GM12878 (cell line): Measurements from ENCODE around the gene ALG8. TPM values are rescaled to one million over a fixed set of nuclear protein-coding genes. Genes with fewer than 3 reads are reported as not detected.

Source experiments
- ATAC-seq: fragments of 200-7000 bp; cut with Tn5 transposase; 3 replicates; pipeline ENCODE4 v1.9.1; 2020; ENCODE audit warnings: mild to moderate bottlenecking, moderate library complexity
- BruUV-seq: library from RNA; stranded (reverse); fragments of 400-500 nt; replicated peaks from 2 replicates; lab custom pipeline; 2021; lab: Mats Ljungman, UMichigan
- CTCF ChIA-PET: fragments of 300-600 bp; sonication (Branson Sonifier 250); formaldehyde crosslinking; extraction: SDS; loops from one replicate; lab custom pipeline; 2021; ENCODE audit warnings: inconsistent platforms; lab: Yijun Ruan, JAX
- POLR2A ChIA-PET: fragments of 350-600 bp; formaldehyde crosslinking; extraction: SDS; loops from one replicate; lab custom pipeline; 2021; ENCODE audit warnings: inconsistent platforms; lab: Charles Lee
- RAD21 ChIA-PET: fragments of 300-600 bp; sonication (Branson Sonifier 250); formaldehyde crosslinking; loops from one replicate; lab custom pipeline; 2023; ENCODE audit warnings: antibody characterized with exemption; ENCODE audit not compliant: unreplicated experiment; lab: Charles Lee
- SMC1A ChIA-PET: fragments of 300-600 bp; sonication (Branson Sonifier 250); formaldehyde crosslinking; loops from one replicate; lab custom pipeline; 2023; ENCODE audit not compliant: unreplicated experiment, uncharacterized antibody; lab: Charles Lee
- DNase-seq: peaks from one replicate; pipeline ENCODE4 v3.0.0-alpha.2; 2011; ENCODE audit warnings: low read depth, low spot score
- FAIRE-seq: peaks from 3 replicates; lab custom pipeline; 2011; peaks lifted over from hg19 to GRCh38; lab: Jason Lieb, UNC
- H2AFZ ChIP-seq: 2 replicates; pipeline ENCODE4 v1.6.0; 2011; ENCODE audit warnings: low read depth, low read length, control low read depth; ENCODE audit not compliant: control insufficient read depth
- H3K27ac ChIP-seq: 2 replicates; pipeline ENCODE4 v1.5.1; 2011; ENCODE audit warnings: control low read depth; ENCODE audit not compliant: control insufficient read depth, insufficient read depth
- H3K27me3 ChIP-seq, 2 experiments: replicated peaks in 1 of 2; 2 replicates each; pipeline versions ENCODE4 v1.6.0 to v1.6.1; 2011; ENCODE audit warnings: low read length in 1 of 2; ENCODE audit not compliant: control insufficient read depth in 2 of 2, insufficient read depth in 2 of 2
- H3K36me3 ChIP-seq, 2 experiments: 2 replicates each; pipeline ENCODE4 v1.5.1; 2011; ENCODE audit warnings: low read length in 1 of 2; ENCODE audit not compliant: control insufficient read depth in 2 of 2, insufficient read depth in 2 of 2
- H3K4me1 ChIP-seq: 2 replicates; pipeline ENCODE4 v1.6.1; 2011; ENCODE audit warnings: mild to moderate bottlenecking, low read length, moderate library complexity, mixed read lengths; ENCODE audit not compliant: control insufficient read depth, insufficient read depth
- H3K4me2 ChIP-seq: 2 replicates; pipeline ENCODE4 v1.6.0; 2011; ENCODE audit warnings: control low read depth; ENCODE audit not compliant: control insufficient read depth, insufficient read depth
- H3K4me3 ChIP-seq: fragments of 200-600 bp; sonication (generic); 2 replicates; pipeline ENCODE4 v1.5.1; 2016
- H3K79me2 ChIP-seq: 2 replicates; pipeline ENCODE4 v1.6.0; 2011; ENCODE audit warnings: low read length; ENCODE audit not compliant: control insufficient read depth, insufficient read depth
- H3K9ac ChIP-seq: 2 replicates; pipeline ENCODE4 v1.8.0; 2011; ENCODE audit warnings: low read length, control low read depth, mixed read lengths; ENCODE audit not compliant: control insufficient read depth, insufficient read depth
- H3K9me3 ChIP-seq: replicated peaks from 3 replicates; pipeline ENCODE4 v1.5.1; 2011; ENCODE audit warnings: mild to moderate bottlenecking, low read length; ENCODE audit not compliant: control insufficient read depth, insufficient read depth
- H4K20me1 ChIP-seq: 2 replicates; pipeline ENCODE4 v1.6.0; 2011; ENCODE audit not compliant: control insufficient read depth, insufficient read depth
- BMI1 ChIP-seq: fragments of 450-650 bp; IDR thresholded peaks from 2 replicates; pipeline ENCODE4 v1.6.1; 2016; ENCODE audit warnings: mild to moderate bottlenecking, moderate library complexity, borderline replicate concordance
- CHD1 ChIP-seq: IDR thresholded peaks from 2 replicates; pipeline ENCODE4 v1.6.1; 2012; ENCODE audit warnings: low read depth, low read length, improper control_type of control experiment
- EED ChIP-seq: sonication (generic); IDR thresholded peaks from 2 replicates; pipeline ENCODE4 v1.6.1; 2016; ENCODE audit warnings: antibody characterized with exemption, low read depth
- EZH2 ChIP-seq: IDR thresholded peaks from 2 replicates; pipeline ENCODE4 v1.6.1; 2012; ENCODE audit warnings: low read depth, mild to moderate bottlenecking, control low read depth, inconsistent platforms, low read length, borderline replicate concordance; ENCODE audit not compliant: control insufficient read depth
- FOXK2 ChIP-seq: fragments of 450-650 bp; IDR thresholded peaks from 2 replicates; pipeline ENCODE4 v1.6.1; 2017; ENCODE audit warnings: mild to moderate bottlenecking, moderate library complexity
- IRF3 ChIP-seq: fragments of 450-650 bp; IDR thresholded peaks from 2 replicates; pipeline ENCODE4 v1.6.1; 2014; ENCODE audit warnings: mild to moderate bottlenecking
- IRF4 ChIP-seq: IDR thresholded peaks from 2 replicates; pipeline ENCODE4 v1.6.1; 2011; ENCODE audit warnings: low read depth, low read length
- LARP7 ChIP-seq: fragments of 450-650 bp; IDR thresholded peaks from 2 replicates; pipeline ENCODE4 v1.6.1; 2017; ENCODE audit warnings: mild to moderate bottlenecking
- MEF2A ChIP-seq: IDR thresholded peaks from 2 replicates; pipeline ENCODE4 v1.6.1; 2011; ENCODE audit warnings: low read depth, mild to moderate bottlenecking, low read length, moderate library complexity; ENCODE audit not compliant: insufficient read depth
- NFYA ChIP-seq: IDR thresholded peaks from 2 replicates; pipeline ENCODE4 v1.6.1; 2011; ENCODE audit warnings: low read depth, mild to moderate bottlenecking, low read length, improper control_type of control experiment, borderline replicate concordance
- NR2C1 ChIP-seq: fragments of 450-650 bp; IDR thresholded peaks from 2 replicates; pipeline ENCODE4 v1.6.1; 2017; ENCODE audit warnings: antibody characterized with exemption, mild to moderate bottlenecking, moderate library complexity
- RBBP5 ChIP-seq: fragments of 200-600 bp; sonication (generic); conservative IDR thresholded peaks from 2 replicates; pipeline ENCODE4 v1.6.1; 2016
- RCOR1 ChIP-seq: conservative IDR thresholded peaks from 2 replicates; pipeline ENCODE4 v1.6.1; 2012; ENCODE audit warnings: low read depth, low read length, improper control_type of control experiment
- SMARCA5 ChIP-seq: fragments of 450-650 bp; IDR thresholded peaks from 2 replicates; pipeline ENCODE4 v1.6.1; 2017; ENCODE audit warnings: mild to moderate bottlenecking
- SUPT20H ChIP-seq: IDR thresholded peaks from 2 replicates; pipeline ENCODE4 v1.6.1; 2011; ENCODE audit warnings: low read depth, mild to moderate bottlenecking, low read length, moderate library complexity, borderline replicate concordance; ENCODE audit not compliant: control insufficient read depth
- TARDBP ChIP-seq: IDR thresholded peaks from 2 replicates; pipeline ENCODE4 v1.6.1; 2016; ENCODE audit warnings: borderline replicate concordance
- WRNIP1 ChIP-seq: IDR thresholded peaks from 2 replicates; pipeline ENCODE4 v1.6.1; 2011; ENCODE audit warnings: low read depth, low read length, improper control_type of control experiment, borderline replicate concordance
- WGBS: methylation state at CpG from one replicate; pipeline ENCODE4 v1.1.6; 2016; ENCODE audit warnings: low lambda C conversion rate; ENCODE audit not compliant: insufficient replicate concordance, insufficient coverage; ENCODE audit errors: missing lambda C conversion rate; 5-methylcytosine and 5-hydroxymethylcytosine counted together
- in situ Hi-C: fragments of 300-500 bp; cut with MboI; formaldehyde crosslinking; loops from 9 replicates; pipeline ENCODE4 v1.14.3; 2018; ENCODE audit warnings: mixed read lengths
- intact Hi-C: fragments of 100-400 bp; cut with micrococcal nuclease; formaldehyde crosslinking; loops from one replicate; pipeline ENCODE4 v1.14.2; 2022; ENCODE audit not compliant: unreplicated experiment
- polyA plus RNA-seq, 11 experiments: library from polyadenylated mRNA; depleted of rRNA in 4 of 11; unstranded in 6 of 11; stranded (reverse) in 5 of 11; fragments of >200 nt; fragmentation: Nextera tagmentation in 4 of 11; fragmentation: Illumina TruSeq in 1 of 11; extraction: Ambion mirVana in 4 of 11; extraction: Trizol in 1 of 11; gene quantifications; 1 replicate in 1 of 11; 2 replicates in 10 of 11; pipeline versions ENCODE4 v1.2.1 to v1.2.3, GENCODE V29; 2011 to 2016; ENCODE audit warnings: inconsistent platforms in 2 of 11, missing spikeins in 2 of 11, low read depth in 1 of 11
- total RNA-seq, 4 experiments: library from RNA; depleted of rRNA in 3 of 4; stranded (reverse); fragments of >200 nt in 3 of 4; fragmentation: Illumina TruSeq in 1 of 4; extraction: Trizol in 1 of 4; gene quantifications; 2 replicates each; pipeline versions ENCODE4 v1.2.1 to v1.2.3, GENCODE V29; 2013 to 2021
- TF ChIP-seq, protein P1 (sequence below): IDR thresholded peaks from 2 replicates; pipeline ENCODE4 v1.6.1; 2012; ENCODE audit warnings: low read depth, low read length, improper control_type of control experiment

Gene ALG8
- total and polyA plus RNA-seq, 10 of the 15 experiments (the other 5 are each of a cell fraction or from before 2014, with no cell fraction given): 45.7 to 105 (median 68.4) TPM

DNA sequence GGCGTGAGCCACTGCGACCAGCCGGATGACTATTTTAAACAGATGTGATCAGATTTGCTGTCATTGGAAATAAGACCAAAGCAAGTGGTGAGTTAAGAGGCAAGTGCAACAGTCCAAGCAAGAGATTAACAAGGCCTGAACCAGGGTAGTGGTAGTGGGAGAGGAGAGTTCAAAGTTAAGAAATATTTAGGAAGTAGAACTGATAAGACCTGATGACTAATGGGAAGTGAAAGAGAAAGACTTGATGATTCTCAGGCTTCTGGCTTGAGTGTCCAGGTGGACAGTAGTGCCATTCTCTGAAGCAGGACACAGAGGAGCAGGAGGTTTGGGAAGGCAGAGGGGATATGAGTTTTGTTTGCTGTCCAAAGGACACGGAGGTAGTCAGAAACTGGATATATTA lies 67.0 kb downstream of the ALG8 start:
- no peak overlapping the region for H3K4me2 ChIP-seq
- H3K9me3 ChIP-seq: no peaks in the 10 kb centered on the region
- FAIRE-seq (no peak), DNase-seq (no peak), ATAC-seq (peak; percentile 13; the same call in 1 of the 3 replicates)
- no peaks in the 10 kb centered on the region for H3K27me3 ChIP-seq
- no peak overlapping the region for H3K9ac ChIP-seq
- H3K36me3 ChIP-seq: peaks cover 3 to 19% of the 10 kb centered on the region in 2 experiments
- 94% methylated on average over 4 of the region's 4 CpGs for WGBS
- SMC1A ChIA-PET: interaction anchor here (1.0 kb wide), 1 partner anchor 18 kb away, joined by 3 read pairs; no protein-coding TSS in a partner anchor
- BruUV-seq: no TSS peak
- H3K4me3 ChIP-seq: no peak overlapping the region
- TF ChIP-seq SUPT20H: no peak
- no peak for TF ChIP-seq NFYA
- TF ChIP-seq BMI1: no peak
- no peak for TF ChIP-seq FOXK2
- TF ChIP-seq RBBP5: no peak
- TF ChIP-seq, protein P1, sequence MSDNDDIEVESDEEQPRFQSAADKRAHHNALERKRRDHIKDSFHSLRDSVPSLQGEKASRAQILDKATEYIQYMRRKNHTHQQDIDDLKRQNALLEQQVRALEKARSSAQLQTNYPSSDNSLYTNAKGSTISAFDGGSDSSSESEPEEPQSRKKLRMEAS: no peak
- H3K27ac ChIP-seq: no peak overlapping the region
- CTCF ChIA-PET: no interaction called here
- peaks cover 7% of the 10 kb centered on the region for H4K20me1 ChIP-seq
- POLR2A ChIA-PET: no interaction called here
- RAD21 ChIA-PET: no interaction called here
- in situ Hi-C loops: no loop called here
- H3K79me2 ChIP-seq: peaks cover 27% of the 10 kb centered on the region
- H2AFZ ChIP-seq: no peak overlapping the region
- intact Hi-C loops: loop anchor here (10.0 kb wide), 1 partner anchor 352 kb away; no protein-coding TSS in a partner anchor
- no peaks in the 10 kb centered on the region for H3K4me1 ChIP-seq

GRCh38 chr11:78071717-78072116 lies 67.7 kb downstream of the ALG8 start:
- Histone ChIP-seq H3K36me3 (peaks cover 3 to 17% of the 10 kb centered on the region in 2 experiments), H4K20me1 (peaks cover 6% of the 10 kb centered on the region), H3K9me3 (no peaks in the 10 kb centered on the region), H3K27me3 (no peaks in the 10 kb centered on the region), H2AFZ (no peak overlapping the region), H3K27ac (no peak overlapping the region), H3K4me3 (no peak overlapping the region), H3K4me2 (no peak overlapping the region), H3K4me1 (no peaks in the 10 kb centered on the region), H3K79me2 (peaks cover 19% of the 10 kb centered on the region), H3K9ac (no peak overlapping the region)
- no peak for ATAC-seq
- DNase-seq: no peak
- WGBS: 75% methylated on average over 3 of the region's 3 CpGs
- no peak for FAIRE-seq
- SMC1A ChIA-PET: interaction anchor here (1.0 kb wide), 1 partner anchor 17 kb away, joined by 3 read pairs; no protein-coding TSS in a partner anchor
- BruUV-seq: no TSS peak
- RAD21 ChIA-PET: no interaction called here
- intact Hi-C loops (loop anchor here (10.0 kb wide), 1 partner anchor 353 kb away; no protein-coding TSS in a partner anchor), in situ Hi-C loops (no loop called here)
- CTCF ChIA-PET: interaction anchor here (1.4 kb wide), 1 partner anchor 24 kb away, joined by 6 read pairs; no protein-coding TSS in a partner anchor
- POLR2A ChIA-PET: interaction anchor here (0.7 kb wide), 1 partner anchor 580 kb away, joined by 3 read pairs; no protein-coding TSS in a partner anchor
- TF ChIP-seq RCOR1 (no peak), CHD1 (no peak), NR2C1 (no peak), MEF2A (no peak), EZH2 (no peak), BMI1 (no peak), IRF4 (no peak), EED (no peak), IRF3 (no peak), SMARCA5 (no peak), LARP7 (no peak), TARDBP (no peak), WRNIP1 (no peak)
